ENCODE measurements around the gene MOK. TPM values are rescaled to one million over a fixed set of nuclear protein-coding genes. Genes with fewer than 3 reads are reported as not detected.

The MOK gene
- total RNA-seq, 1 experiment from 2014 or later = 2.0 TPM

DNA sequence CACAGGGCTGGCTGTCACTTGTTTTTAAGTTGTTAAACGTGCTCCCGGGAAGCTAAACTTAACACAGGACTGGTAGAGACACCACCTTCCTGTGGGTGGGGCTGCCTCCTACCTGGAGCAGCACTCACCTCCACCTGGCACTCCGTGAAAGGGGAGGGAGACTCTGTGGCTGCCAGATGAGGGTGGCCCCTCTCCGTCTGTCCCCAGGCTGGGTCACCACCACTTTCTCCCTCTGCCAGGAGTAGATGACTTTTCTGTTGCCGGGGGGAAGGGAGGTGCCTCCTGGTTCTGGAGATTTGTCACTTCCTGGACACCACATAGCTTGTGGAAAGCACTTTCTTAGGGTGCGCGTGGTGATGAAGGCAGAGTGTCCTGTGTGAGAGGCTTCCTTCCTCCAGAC lies 83.9 kb downstream of the MOK start (continued):
- TF ChIP-seq ZNF425 (CRISPR knock-in tag; conservative IDR thresholded peaks at IDR 0.05) (no peak), ZNF396 (CRISPR knock-in tag; IDR thresholded peaks at IDR 0.05; ENCODE audit: borderline replicate concordance) (no peak)
- TF ChIP-seq, protein P1, sequence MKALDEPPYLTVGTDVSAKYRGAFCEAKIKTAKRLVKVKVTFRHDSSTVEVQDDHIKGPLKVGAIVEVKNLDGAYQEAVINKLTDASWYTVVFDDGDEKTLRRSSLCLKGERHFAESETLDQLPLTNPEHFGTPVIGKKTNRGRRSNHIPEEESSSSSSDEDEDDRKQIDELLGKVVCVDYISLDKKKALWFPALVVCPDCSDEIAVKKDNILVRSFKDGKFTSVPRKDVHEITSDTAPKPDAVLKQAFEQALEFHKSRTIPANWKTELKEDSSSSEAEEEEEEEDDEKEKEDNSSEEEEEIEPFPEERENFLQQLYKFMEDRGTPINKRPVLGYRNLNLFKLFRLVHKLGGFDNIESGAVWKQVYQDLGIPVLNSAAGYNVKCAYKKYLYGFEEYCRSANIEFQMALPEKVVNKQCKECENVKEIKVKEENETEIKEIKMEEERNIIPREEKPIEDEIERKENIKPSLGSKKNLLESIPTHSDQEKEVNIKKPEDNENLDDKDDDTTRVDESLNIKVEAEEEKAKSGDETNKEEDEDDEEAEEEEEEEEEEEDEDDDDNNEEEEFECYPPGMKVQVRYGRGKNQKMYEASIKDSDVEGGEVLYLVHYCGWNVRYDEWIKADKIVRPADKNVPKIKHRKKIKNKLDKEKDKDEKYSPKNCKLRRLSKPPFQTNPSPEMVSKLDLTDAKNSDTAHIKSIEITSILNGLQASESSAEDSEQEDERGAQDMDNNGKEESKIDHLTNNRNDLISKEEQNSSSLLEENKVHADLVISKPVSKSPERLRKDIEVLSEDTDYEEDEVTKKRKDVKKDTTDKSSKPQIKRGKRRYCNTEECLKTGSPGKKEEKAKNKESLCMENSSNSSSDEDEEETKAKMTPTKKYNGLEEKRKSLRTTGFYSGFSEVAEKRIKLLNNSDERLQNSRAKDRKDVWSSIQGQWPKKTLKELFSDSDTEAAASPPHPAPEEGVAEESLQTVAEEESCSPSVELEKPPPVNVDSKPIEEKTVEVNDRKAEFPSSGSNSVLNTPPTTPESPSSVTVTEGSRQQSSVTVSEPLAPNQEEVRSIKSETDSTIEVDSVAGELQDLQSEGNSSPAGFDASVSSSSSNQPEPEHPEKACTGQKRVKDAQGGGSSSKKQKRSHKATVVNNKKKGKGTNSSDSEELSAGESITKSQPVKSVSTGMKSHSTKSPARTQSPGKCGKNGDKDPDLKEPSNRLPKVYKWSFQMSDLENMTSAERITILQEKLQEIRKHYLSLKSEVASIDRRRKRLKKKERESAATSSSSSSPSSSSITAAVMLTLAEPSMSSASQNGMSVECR (CRISPR knock-in tag; IDR thresholded peaks at IDR 0.05; ENCODE audit: borderline replicate concordance) = no peak
- TF ChIP-seq, protein P2, sequence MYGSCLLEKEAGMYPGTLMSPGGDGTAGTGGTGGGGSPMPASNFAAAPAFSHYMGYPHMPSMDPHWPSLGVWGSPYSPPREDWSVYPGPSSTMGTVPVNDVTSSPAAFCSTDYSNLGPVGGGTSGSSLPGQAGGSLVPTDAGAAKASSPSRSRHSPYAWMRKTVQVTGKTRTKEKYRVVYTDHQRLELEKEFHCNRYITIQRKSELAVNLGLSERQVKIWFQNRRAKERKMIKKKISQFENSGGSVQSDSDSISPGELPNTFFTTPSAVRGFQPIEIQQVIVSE (CRISPR knock-in tag; IDR thresholded peaks at IDR 0.05; ENCODE audit: borderline replicate concordance) = no peak

DNA sequence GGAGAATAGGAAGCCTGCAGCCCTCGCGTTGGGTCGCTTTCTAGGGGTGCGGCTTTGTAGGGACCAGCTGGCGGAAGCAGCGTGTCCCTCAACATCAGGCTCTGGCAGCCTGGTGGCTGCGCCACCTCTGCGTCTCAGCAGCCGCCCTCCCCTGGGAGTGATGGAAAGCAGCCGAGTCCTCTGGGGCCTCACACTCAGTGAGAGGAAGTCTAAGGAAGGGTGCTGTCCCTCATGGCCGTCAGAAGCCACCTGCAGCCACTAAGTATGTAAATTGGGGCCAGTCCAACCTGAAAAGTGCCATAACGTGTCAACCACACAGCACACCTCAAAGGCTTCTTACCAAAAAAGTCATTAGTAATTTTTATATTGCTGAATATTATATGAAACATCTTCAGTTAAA lies 84.9 kb downstream of the MOK start:
- H3K4me3 Mint-ChIP-seq = no peak overlapping the region
- H3K36me3 Mint-ChIP-seq = peaks cover 7% of the 10 kb centered on the region
- no peaks in the 10 kb centered on the region for H3K27me3 Mint-ChIP-seq (ENCODE audit: low read depth)
- DNase-seq (ENCODE audit: low spot score) (no peak), ATAC-seq (no peak)
- H3K27ac Mint-ChIP-seq = peak overlapping the region; percentile 49; the same call in 1 of the 2 replicates
- CTCF ChIA-PET = interaction anchor here (1.9 kb wide), 1 partner anchor 94 kb away, joined by 14 read pairs; no protein-coding TSS in a partner anchor
- no peaks in the 10 kb centered on the region for H3K9me3 Mint-ChIP-seq
- POLR2A ChIA-PET = no interaction called here
- H3K4me1 Mint-ChIP-seq = peaks cover 28% of the 10 kb centered on the region
- TF ChIP-seq RELA (CRISPR knock-in tag; IDR thresholded peaks at IDR 0.05; ENCODE audit: borderline replicate concordance) (no peak), TEAD4 (CRISPR knock-in tag; IDR thresholded peaks at IDR 0.05) (no peak), FOXJ3 (CRISPR knock-in tag; IDR thresholded peaks at IDR 0.05; ENCODE audit: borderline replicate concordance) (no peak), E2F4 (CRISPR knock-in tag; IDR thresholded peaks at IDR 0.05; ENCODE audit: borderline replicate concordance, low read depth) (no peak), ZNF512 (CRISPR knock-in tag; IDR thresholded peaks at IDR 0.05; ENCODE audit: borderline replicate concordance) (no peak), TEAD1 (CRISPR knock-in tag; IDR thresholded peaks at IDR 0.05) (no peak), ZMAT4 (CRISPR knock-in tag; IDR thresholded peaks at IDR 0.05) (no peak), EMX1 (CRISPR knock-in tag; IDR thresholded peaks at IDR 0.05) (no peak), ZNF121 (CRISPR knock-in tag; IDR thresholded peaks at IDR 0.05) (no peak), ZNF263 (CRISPR knock-in tag; IDR thresholded peaks at IDR 0.05; ENCODE audit: low read depth) (no peak)
- TF ChIP-seq, protein P3, sequence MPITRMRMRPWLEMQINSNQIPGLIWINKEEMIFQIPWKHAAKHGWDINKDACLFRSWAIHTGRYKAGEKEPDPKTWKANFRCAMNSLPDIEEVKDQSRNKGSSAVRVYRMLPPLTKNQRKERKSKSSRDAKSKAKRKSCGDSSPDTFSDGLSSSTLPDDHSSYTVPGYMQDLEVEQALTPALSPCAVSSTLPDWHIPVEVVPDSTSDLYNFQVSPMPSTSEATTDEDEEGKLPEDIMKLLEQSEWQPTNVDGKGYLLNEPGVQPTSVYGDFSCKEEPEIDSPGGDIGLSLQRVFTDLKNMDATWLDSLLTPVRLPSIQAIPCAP (CRISPR knock-in tag; IDR thresholded peaks at IDR 0.05) = no peak
- TF ChIP-seq, protein P4, sequence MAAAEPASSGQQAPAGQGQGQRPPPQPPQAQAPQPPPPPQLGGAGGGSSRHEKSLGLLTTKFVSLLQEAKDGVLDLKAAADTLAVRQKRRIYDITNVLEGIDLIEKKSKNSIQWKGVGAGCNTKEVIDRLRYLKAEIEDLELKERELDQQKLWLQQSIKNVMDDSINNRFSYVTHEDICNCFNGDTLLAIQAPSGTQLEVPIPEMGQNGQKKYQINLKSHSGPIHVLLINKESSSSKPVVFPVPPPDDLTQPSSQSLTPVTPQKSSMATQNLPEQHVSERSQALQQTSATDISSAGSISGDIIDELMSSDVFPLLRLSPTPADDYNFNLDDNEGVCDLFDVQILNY (CRISPR knock-in tag; IDR thresholded peaks at IDR 0.05) = no peak
- TF ChIP-seq, protein P5, sequence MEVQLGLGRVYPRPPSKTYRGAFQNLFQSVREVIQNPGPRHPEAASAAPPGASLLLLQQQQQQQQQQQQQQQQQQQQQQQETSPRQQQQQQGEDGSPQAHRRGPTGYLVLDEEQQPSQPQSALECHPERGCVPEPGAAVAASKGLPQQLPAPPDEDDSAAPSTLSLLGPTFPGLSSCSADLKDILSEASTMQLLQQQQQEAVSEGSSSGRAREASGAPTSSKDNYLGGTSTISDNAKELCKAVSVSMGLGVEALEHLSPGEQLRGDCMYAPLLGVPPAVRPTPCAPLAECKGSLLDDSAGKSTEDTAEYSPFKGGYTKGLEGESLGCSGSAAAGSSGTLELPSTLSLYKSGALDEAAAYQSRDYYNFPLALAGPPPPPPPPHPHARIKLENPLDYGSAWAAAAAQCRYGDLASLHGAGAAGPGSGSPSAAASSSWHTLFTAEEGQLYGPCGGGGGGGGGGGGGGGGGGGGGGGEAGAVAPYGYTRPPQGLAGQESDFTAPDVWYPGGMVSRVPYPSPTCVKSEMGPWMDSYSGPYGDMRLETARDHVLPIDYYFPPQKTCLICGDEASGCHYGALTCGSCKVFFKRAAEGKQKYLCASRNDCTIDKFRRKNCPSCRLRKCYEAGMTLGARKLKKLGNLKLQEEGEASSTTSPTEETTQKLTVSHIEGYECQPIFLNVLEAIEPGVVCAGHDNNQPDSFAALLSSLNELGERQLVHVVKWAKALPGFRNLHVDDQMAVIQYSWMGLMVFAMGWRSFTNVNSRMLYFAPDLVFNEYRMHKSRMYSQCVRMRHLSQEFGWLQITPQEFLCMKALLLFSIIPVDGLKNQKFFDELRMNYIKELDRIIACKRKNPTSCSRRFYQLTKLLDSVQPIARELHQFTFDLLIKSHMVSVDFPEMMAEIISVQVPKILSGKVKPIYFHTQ (CRISPR knock-in tag; IDR thresholded peaks at IDR 0.05) = no peak
- TF ChIP-seq, protein P6, sequence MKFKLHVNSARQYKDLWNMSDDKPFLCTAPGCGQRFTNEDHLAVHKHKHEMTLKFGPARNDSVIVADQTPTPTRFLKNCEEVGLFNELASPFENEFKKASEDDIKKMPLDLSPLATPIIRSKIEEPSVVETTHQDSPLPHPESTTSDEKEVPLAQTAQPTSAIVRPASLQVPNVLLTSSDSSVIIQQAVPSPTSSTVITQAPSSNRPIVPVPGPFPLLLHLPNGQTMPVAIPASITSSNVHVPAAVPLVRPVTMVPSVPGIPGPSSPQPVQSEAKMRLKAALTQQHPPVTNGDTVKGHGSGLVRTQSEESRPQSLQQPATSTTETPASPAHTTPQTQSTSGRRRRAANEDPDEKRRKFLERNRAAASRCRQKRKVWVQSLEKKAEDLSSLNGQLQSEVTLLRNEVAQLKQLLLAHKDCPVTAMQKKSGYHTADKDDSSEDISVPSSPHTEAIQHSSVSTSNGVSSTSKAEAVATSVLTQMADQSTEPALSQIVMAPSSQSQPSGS (CRISPR knock-in tag; IDR thresholded peaks at IDR 0.05; ENCODE audit: borderline replicate concordance, low read depth) = no peak

Measured in WTC11 (cell line).